ENCODE measurements around the gene TENM3.

TENM3 gene

DNA sequence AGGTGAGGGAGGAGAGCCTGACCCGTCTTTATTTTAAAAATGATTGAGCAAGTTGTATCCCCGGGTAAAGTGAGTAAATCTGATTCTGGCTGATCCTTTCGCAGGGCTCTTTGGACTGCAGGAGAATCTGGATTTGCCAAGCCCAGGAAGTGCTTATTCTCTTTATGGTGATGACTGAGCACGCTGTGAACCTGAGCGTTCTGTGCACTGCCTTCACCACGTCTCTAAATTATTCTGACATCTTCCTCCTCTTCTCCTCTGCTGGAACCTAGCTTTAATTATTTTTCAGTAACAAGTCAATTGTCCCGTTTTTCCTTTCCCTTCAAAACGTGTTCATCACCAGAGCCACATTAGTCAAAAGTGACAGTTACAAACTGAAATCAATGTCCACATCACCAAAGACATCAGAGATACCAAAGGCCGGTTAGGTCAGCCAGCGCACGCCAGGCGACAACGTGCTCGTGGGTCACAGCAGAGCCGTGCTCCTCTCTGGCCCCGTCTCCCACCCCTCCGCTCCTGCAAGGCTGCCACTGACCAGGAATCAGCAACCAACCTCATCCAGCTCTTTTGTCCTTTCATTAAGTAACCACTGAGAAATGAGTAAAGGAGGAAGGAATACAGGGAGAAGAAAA, 599.7 kb downstream of the TENM3 start:
- H3K4me3 ChIP-seq (ENCODE audit: low read depth, low read length) = no peak overlapping the region
- DNase-seq (ENCODE audit: low read depth) = no peak
- TF ChIP-seq, protein P1, sequence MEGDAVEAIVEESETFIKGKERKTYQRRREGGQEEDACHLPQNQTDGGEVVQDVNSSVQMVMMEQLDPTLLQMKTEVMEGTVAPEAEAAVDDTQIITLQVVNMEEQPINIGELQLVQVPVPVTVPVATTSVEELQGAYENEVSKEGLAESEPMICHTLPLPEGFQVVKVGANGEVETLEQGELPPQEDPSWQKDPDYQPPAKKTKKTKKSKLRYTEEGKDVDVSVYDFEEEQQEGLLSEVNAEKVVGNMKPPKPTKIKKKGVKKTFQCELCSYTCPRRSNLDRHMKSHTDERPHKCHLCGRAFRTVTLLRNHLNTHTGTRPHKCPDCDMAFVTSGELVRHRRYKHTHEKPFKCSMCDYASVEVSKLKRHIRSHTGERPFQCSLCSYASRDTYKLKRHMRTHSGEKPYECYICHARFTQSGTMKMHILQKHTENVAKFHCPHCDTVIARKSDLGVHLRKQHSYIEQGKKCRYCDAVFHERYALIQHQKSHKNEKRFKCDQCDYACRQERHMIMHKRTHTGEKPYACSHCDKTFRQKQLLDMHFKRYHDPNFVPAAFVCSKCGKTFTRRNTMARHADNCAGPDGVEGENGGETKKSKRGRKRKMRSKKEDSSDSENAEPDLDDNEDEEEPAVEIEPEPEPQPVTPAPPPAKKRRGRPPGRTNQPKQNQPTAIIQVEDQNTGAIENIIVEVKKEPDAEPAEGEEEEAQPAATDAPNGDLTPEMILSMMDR (conservative IDR thresholded peaks at IDR 0.05; ENCODE audit: low read depth, low read length) = no peak

DNA sequence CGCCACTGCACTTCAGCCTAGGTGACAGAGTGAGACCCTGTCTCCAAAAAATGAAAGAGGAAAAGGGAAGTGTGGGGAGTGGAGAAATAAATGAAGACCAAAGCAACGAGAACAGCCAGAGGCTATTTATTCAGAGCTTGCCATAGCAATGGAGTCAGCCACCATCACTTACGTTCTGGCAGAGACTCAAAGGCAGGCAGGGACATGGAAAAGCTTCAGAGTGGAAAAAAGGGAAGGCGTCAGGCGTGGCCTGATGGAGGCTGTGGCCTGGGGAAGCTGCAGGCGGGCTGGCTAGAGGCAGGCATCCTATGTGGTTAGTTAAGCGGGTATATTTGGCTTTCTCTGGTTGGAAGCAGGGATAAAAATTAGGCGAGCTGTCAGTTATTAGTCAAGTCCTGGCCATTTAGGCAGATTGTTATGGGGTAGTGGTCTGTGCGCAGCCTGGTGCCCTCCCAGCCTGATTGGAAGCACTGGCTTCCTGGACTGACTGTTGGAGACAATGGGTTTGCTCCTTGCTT, 600.7 kb downstream of the TENM3 start:
- TF ChIP-seq, protein P1 (conservative IDR thresholded peaks at IDR 0.05; ENCODE audit: low read depth, low read length) = no peak
- no peak for DNase-seq (ENCODE audit: low read depth)
- H3K4me3 ChIP-seq (ENCODE audit: low read depth, low read length) = no peak overlapping the region

DNA sequence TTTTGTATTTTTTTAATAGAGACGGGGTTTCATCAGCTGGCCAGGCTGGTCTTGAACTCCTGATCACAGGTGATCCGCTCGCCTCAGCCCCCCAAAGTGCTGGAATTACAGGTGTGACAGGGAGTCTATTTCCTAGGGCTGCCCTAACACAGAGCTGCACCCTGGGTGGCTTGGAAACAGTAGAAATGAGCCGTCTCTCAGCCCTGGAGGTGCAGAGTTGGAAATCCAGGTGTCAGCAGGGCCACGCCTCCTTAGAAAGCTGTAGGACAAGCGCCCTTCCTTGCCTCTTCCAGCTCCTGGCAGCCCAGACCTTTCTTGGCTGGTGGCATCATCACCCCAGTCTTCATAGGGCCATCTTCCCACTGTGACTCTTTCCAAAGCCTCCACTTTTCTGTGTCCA, 602.4 kb downstream of the TENM3 start:
- H3K4me3 ChIP-seq (ENCODE audit: low read depth, low read length) = no peak overlapping the region
- DNase-seq (ENCODE audit: low read depth) = no peak
- TF ChIP-seq, protein P1 (conservative IDR thresholded peaks at IDR 0.05; ENCODE audit: low read depth, low read length) = no peak

DNA sequence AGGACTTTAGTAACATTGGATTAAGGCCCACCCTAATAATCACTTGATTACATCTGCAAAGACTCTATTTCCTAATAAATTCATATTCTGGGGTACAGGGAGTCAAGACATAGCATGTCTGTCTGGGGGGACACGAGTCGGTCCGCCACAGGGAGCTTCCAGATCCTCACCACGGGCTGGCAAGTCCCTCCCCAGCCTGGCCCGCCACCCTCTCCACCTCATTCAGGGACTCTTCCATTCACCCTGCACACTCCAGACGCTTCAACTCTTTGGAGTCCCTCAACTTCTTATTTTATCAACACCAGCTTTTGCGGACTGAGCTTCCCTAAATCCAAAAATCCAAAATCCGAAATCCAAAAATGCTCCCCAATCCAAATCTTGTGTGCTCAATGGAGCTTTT, 602.8 kb downstream of the TENM3 start:
- no peak for DNase-seq (ENCODE audit: low read depth)
- TF ChIP-seq, protein P1 (conservative IDR thresholded peaks at IDR 0.05; ENCODE audit: low read depth, low read length) = no peak
- H3K4me3 ChIP-seq (ENCODE audit: low read depth, low read length) = no peak overlapping the region

DNA sequence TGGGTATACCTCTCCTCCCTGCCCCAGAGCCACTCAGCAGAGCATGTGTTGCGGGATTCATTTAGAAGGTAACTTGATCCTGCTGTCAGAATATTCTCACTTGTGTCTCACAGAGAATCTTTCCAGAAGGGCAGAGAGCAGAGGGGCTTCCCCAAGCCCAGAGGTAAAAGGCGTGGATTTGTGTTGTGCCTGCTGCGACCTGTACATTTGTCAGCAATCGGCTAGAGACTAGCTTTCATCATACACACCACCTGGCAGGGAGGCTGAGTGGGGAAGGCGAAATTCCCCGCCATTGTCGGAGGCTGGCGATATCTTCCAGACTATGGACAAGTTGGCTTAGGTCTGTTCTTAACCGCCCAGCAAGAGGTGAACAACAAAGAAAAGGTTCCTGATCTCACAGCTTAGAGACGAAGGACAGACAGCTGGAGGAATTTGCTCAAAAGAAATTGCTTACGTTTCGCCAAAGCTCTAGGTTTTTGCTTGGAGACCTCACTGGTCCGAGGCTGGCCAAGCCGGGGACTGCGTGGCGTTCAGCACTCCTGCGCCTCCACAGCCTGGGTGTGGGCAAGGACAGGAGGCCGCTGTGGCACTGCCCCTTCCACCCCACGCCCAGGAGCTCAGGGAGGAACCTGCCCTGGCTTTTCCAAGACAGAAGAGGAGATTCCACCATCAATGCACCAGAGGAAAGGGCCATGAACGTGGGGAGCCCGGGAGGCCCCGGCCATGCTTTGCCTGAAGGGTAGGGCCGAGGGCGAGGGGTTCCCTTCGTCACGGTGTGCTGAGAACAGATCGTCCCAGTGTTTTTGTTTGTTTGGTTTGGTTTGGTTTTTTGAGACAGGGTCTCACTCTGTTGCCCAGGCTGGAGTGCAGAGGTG, 604.6 kb downstream of the TENM3 start:
- H3K4me3 ChIP-seq (ENCODE audit: low read depth, low read length) = no peak overlapping the region
- TF ChIP-seq, protein P1 (conservative IDR thresholded peaks at IDR 0.05; ENCODE audit: low read depth, low read length) = no peak
- DNase-seq (ENCODE audit: low read depth) = no peak

DNA sequence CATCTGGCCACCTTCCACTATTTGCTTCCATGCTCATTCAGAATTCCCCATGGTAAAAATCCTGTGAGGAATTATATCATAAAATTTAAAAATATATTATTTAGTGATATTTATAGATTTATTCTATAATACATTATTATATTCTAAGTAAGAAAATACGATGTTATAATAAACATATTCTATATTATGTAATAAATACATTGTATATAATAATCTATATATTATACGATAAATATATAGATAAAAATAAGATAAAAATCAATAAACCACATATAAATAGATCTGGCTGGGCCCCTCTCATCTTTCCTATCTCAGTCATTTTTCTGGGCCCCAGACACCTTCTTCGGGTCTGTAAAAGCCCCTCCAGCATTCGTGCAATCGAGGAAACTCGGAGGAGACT, 605.5 kb downstream of the TENM3 start:
- TF ChIP-seq, protein P1 (conservative IDR thresholded peaks at IDR 0.05; ENCODE audit: low read depth, low read length) = no peak
- no peak overlapping the region for H3K4me3 ChIP-seq (ENCODE audit: low read depth, low read length)
- no peak for DNase-seq (ENCODE audit: low read depth)

Data from choroid plexus epithelial cell (primary cell).